ENCODE data around the gene PHAF1. TPM values are rescaled to one million over a fixed set of nuclear protein-coding genes. Genes with fewer than 3 reads are reported as not detected.

PHAF1 gene
- total and polyA plus RNA-seq, 2 of the 13 experiments (the other 11 are each of a cell fraction or from before 2014, with no cell fraction given) = 48.3 to 174 TPM

DNA sequence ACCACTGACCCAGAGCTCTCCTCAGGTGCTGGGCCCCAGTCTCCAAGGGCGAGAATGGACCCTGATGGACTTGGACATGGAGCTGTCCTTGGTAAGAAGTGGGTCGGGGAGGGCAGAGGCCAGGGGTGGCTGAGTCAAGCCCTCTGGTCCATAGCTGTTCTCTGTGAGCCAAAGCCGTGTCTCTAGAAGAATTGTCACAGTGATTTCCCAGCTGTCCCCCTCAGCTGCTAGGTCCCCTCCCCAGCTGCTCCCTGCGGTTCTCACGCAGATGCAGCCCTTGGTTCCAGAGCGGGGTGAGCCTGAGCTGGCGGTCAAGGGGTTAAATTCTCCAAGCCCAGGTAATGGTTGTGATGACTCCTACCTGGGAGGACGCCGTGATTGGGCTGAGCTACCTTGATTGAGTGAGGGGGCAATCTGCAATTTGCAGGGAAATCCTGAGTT, 59.3 kb downstream of the PHAF1 start (continued):
- no peak for TF ChIP-seq TAF1 (CRISPR knock-in tag; IDR thresholded peaks at IDR 0.05)
- TF ChIP-seq, protein P1, sequence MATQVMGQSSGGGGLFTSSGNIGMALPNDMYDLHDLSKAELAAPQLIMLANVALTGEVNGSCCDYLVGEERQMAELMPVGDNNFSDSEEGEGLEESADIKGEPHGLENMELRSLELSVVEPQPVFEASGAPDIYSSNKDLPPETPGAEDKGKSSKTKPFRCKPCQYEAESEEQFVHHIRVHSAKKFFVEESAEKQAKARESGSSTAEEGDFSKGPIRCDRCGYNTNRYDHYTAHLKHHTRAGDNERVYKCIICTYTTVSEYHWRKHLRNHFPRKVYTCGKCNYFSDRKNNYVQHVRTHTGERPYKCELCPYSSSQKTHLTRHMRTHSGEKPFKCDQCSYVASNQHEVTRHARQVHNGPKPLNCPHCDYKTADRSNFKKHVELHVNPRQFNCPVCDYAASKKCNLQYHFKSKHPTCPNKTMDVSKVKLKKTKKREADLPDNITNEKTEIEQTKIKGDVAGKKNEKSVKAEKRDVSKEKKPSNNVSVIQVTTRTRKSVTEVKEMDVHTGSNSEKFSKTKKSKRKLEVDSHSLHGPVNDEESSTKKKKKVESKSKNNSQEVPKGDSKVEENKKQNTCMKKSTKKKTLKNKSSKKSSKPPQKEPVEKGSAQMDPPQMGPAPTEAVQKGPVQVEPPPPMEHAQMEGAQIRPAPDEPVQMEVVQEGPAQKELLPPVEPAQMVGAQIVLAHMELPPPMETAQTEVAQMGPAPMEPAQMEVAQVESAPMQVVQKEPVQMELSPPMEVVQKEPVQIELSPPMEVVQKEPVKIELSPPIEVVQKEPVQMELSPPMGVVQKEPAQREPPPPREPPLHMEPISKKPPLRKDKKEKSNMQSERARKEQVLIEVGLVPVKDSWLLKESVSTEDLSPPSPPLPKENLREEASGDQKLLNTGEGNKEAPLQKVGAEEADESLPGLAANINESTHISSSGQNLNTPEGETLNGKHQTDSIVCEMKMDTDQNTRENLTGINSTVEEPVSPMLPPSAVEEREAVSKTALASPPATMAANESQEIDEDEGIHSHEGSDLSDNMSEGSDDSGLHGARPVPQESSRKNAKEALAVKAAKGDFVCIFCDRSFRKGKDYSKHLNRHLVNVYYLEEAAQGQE (IDR thresholded peaks at IDR 0.05; ENCODE audit: borderline replicate concordance in 1 of 2, low read depth in 1 of 2, low read length in 2 of 2) = peak in 1 of 2 experiments; percentile 91; a peak in 2 of 4 replicates
- TF ChIP-seq EHMT2 (IDR thresholded peaks at IDR 0.05; ENCODE audit: borderline replicate concordance, low read depth, low read length) = no peak
- TF ChIP-seq ZNF747 (CRISPR knock-in tag; IDR thresholded peaks at IDR 0.05; ENCODE audit: borderline replicate concordance) = no peak
- TF ChIP-seq, protein P2, sequence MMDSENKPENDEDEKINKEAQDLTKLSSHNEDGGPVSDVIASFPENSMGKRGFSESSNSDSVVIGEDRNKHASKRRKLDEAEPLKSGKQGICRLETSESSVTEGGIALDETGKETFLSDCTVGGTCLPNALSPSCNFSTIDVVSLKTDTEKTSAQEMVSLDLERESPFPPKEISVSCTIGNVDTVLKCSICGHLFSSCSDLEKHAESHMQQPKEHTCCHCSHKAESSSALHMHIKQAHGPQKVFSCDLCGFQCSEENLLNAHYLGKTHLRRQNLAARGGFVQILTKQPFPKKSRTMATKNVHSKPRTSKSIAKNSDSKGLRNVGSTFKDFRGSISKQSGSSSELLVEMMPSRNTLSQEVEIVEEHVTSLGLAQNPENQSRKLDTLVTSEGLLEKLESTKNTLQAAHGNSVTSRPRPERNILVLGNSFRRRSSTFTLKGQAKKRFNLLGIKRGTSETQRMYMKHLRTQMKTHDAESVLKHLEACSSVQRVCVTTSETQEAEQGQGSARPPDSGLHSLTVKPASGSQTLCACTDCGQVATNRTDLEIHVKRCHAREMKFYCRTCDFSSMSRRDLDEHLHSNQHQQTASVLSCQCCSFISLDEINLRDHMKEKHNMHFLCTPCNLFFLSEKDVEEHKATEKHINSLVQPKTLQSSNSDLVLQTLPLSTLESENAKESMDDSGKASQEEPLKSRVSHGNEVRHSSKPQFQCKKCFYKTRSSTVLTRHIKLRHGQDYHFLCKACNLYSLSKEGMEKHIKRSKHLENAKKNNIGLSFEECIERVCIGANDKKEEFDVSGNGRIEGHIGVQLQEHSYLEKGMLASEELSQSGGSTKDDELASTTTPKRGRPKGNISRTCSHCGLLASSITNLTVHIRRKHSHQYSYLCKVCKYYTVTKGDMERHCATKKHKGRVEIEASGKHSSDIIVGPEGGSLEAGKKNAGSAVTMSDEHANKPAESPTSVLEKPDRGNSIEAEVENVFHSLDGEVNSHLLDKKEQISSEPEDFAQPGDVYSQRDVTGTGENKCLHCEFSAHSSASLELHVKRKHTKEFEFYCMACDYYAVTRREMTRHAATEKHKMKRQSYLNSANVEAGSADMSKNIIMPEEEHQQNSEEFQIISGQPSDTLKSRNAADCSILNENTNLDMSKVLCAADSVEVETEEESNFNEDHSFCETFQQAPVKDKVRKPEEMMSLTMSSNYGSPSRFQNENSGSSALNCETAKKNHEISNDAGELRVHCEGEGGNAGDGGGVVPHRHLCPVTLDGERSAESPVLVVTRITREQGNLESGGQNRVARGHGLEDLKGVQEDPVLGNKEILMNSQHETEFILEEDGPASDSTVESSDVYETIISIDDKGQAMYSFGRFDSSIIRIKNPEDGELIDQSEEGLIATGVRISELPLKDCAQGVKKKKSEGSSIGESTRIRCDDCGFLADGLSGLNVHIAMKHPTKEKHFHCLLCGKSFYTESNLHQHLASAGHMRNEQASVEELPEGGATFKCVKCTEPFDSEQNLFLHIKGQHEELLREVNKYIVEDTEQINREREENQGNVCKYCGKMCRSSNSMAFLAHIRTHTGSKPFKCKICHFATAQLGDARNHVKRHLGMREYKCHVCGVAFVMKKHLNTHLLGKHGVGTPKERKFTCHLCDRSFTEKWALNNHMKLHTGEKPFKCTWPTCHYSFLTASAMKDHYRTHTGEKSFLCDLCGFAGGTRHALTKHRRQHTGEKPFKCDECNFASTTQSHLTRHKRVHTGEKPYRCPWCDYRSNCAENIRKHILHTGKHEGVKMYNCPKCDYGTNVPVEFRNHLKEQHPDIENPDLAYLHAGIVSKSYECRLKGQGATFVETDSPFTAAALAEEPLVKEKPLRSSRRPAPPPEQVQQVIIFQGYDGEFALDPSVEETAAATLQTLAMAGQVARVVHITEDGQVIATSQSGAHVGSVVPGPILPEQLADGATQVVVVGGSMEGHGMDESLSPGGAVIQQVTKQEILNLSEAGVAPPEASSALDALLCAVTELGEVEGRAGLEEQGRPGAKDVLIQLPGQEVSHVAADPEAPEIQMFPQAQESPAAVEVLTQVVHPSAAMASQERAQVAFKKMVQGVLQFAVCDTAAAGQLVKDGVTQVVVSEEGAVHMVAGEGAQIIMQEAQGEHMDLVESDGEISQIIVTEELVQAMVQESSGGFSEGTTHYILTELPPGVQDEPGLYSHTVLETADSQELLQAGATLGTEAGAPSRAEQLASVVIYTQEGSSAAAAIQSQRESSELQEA (CRISPR knock-in tag; IDR thresholded peaks at IDR 0.05; ENCODE audit: not compliant biosample characterization) = peak; percentile 2
- TF ChIP-seq ATF7 (IDR thresholded peaks at IDR 0.05) = no peak
- TF ChIP-seq ATF7 (CRISPR knock-in tag; IDR thresholded peaks at IDR 0.05) = no peak
- no peak for TF ChIP-seq PAX8 (CRISPR knock-in tag; IDR thresholded peaks at IDR 0.05; ENCODE audit: borderline replicate concordance)
- TF ChIP-seq, protein P3, sequence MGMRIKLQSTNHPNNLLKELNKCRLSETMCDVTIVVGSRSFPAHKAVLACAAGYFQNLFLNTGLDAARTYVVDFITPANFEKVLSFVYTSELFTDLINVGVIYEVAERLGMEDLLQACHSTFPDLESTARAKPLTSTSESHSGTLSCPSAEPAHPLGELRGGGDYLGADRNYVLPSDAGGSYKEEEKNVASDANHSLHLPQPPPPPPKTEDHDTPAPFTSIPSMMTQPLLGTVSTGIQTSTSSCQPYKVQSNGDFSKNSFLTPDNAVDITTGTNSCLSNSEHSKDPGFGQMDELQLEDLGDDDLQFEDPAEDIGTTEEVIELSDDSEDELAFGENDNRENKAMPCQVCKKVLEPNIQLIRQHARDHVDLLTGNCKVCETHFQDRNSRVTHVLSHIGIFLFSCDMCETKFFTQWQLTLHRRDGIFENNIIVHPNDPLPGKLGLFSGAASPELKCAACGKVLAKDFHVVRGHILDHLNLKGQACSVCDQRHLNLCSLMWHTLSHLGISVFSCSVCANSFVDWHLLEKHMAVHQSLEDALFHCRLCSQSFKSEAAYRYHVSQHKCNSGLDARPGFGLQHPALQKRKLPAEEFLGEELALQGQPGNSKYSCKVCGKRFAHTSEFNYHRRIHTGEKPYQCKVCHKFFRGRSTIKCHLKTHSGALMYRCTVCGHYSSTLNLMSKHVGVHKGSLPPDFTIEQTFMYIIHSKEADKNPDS (CRISPR knock-in tag; IDR thresholded peaks at IDR 0.05) = 0 out of 2 replicates have a peak, but pooled peaks have one; percentile 59
- no peak for TF ChIP-seq ZNF143 (CRISPR knock-in tag; IDR thresholded peaks at IDR 0.05)
- TF ChIP-seq TBX2 (CRISPR knock-in tag; IDR thresholded peaks at IDR 0.05; ENCODE audit: borderline replicate concordance) = peak; percentile 28; the same call in 1 of the 2 replicates
- TF ChIP-seq ZNF75D (CRISPR knock-in tag; IDR thresholded peaks at IDR 0.05; ENCODE audit: borderline replicate concordance) = no peak
- no peak for TF ChIP-seq ZNF121 (CRISPR knock-in tag; IDR thresholded peaks at IDR 0.05)

All from HepG2 (cell line).